ENCODE data around the gene KAT7. TPM values are rescaled to one million over a fixed set of nuclear protein-coding genes. Genes with fewer than 3 reads are reported as not detected.

KAT7 gene
- total and polyA plus RNA-seq, 2 of the 8 experiments (the other 6 are each of a cell fraction or from before 2014, with no cell fraction given), result 90.9 to 139 TPM

- H3K36me3 ChIP-seq (ENCODE audit: control insufficient read depth in 2 of 4, insufficient read depth in 4 of 4, low read length in 3 of 4), result peaks cover 19 to 65% (median 48%) of the 10 kb centered on the region in 4 experiments
- CTCF ChIA-PET (ENCODE audit: partially characterized antibody), result interaction anchor here (0.7 to 1.9 kb wide), 6 partner anchors 16 to 224 kb away, joined by 3 to 5 read pairs (median 4); no protein-coding TSS in a partner anchor
- TF ChIP-seq MAX (IDR thresholded peaks at IDR 0.05) (no peak), RFX5 (IDR thresholded peaks at IDR 0.05; ENCODE audit: borderline replicate concordance, low read depth, low read length) (no peak), BACH1 (IDR thresholded peaks at IDR 0.05; ENCODE audit: low read length) (no peak), POLR2AphosphoS5 (IDR thresholded peaks at IDR 0.05; ENCODE audit: low read depth, low read length) (no peak), KDM4A (IDR thresholded peaks at IDR 0.05; ENCODE audit: low read depth, low read length, severe bottlenecking) (no peak), SIRT6 (IDR thresholded peaks at IDR 0.05; ENCODE audit: low read length) (no peak), USF2 (IDR thresholded peaks at IDR 0.05; ENCODE audit: low read length) (no peak), MAFK (IDR thresholded peaks at IDR 0.05; ENCODE audit: low read depth, low read length) (no peak)
- TF ChIP-seq, protein P1, sequence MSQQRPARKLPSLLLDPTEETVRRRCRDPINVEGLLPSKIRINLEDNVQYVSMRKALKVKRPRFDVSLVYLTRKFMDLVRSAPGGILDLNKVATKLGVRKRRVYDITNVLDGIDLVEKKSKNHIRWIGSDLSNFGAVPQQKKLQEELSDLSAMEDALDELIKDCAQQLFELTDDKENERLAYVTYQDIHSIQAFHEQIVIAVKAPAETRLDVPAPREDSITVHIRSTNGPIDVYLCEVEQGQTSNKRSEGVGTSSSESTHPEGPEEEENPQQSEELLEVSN (IDR thresholded peaks at IDR 0.05), result no peak
These were observed 6.9 kb downstream of the KAT7 start for GRCh38 chr17:49795372-49795771.

More at GRCh38 chr17:49795372-49795771, 6.9 kb downstream of the KAT7 start:
- Histone ChIP-seq H3K56ac (replicated peaks; ENCODE audit: insufficient read length, low read depth, low read length) (no peak overlapping the region), H3K18ac (ENCODE audit: extremely low read depth, low read length) (no peak overlapping the region), H3K27me3 (replicated peaks in 1 of 4; ENCODE audit: control insufficient read depth in 3 of 4, extremely low read depth in 1 of 4, insufficient read depth in 3 of 4, low read length in 3 of 4) (no peaks in the 10 kb centered on the region), H4K91ac (replicated peaks; ENCODE audit: insufficient read length, low read length) (no peak overlapping the region), H3K4ac (replicated peaks; ENCODE audit: insufficient read length, low read depth, low read length) (no peak overlapping the region), H3K4me2 (ENCODE audit: insufficient read depth in 1 of 2, low read depth in 2 of 2, low read length in 2 of 2) (no peak overlapping the region), H3K9me3 (ENCODE audit: insufficient read depth in 2 of 2, low read depth in 1 of 2, low read length in 1 of 2) (no peaks in the 10 kb centered on the region), H4K5ac (ENCODE audit: insufficient read length, low read depth, low read length) (no peak overlapping the region), H3K79me1 (ENCODE audit: low read depth, low read length) (peaks cover 3% of the 10 kb centered on the region; the same call in 1 of the 2 replicates), H3K79me2 (ENCODE audit: control insufficient read depth in 1 of 2, insufficient read depth in 2 of 2, low read length in 2 of 2) (peaks cover 3 to 70% of the 10 kb centered on the region in 2 experiments), H2AK5ac (ENCODE audit: low read depth, low read length) (no peak overlapping the region), H2BK12ac (ENCODE audit: low read depth, low read length) (no peak overlapping the region), H3K23me2 (ENCODE audit: low read depth, low read length) (no peaks in the 10 kb centered on the region), H3K4me3 (ENCODE audit: extremely low read depth in 1 of 4, insufficient read depth in 2 of 4, low read depth in 3 of 4, low read length in 4 of 4) (no peak overlapping the region), H2BK15ac (ENCODE audit: low read length) (no peak overlapping the region), H2AFZ (ENCODE audit: low read length) (no peak overlapping the region), H4K20me1 (replicated peaks in 1 of 2; ENCODE audit: control insufficient read depth in 1 of 2, insufficient read depth in 2 of 2, low read length in 2 of 2) (peaks cover 2 to 9% of the 10 kb centered on the region in 2 experiments), H3K14ac (ENCODE audit: insufficient read length) (no peak overlapping the region), H2BK120ac (replicated peaks; ENCODE audit: low read depth, low read length) (no peak overlapping the region), H3K23ac (ENCODE audit: insufficient read length) (no peak overlapping the region), H3K9ac (replicated peaks in 1 of 4; ENCODE audit: extremely low read depth in 1 of 4, low read depth in 3 of 4, low read length in 3 of 4) (no peak overlapping the region; a peak in 1 of 7 replicates), H3K4me1 (replicated peaks in 1 of 4; ENCODE audit: control insufficient read depth in 3 of 4, insufficient read depth in 4 of 4, low read length in 3 of 4) (no peaks in the 10 kb centered on the region), H2BK5ac (ENCODE audit: low read depth, low read length) (no peak overlapping the region), H2BK20ac (ENCODE audit: low read length) (no peak overlapping the region), H3K27ac (ENCODE audit: low read depth, low read length) (no peak overlapping the region), H4K8ac (ENCODE audit: extremely low read depth, insufficient read depth, low read length) (no peak overlapping the region)
- no peak for FAIRE-seq
- POLR2A ChIA-PET (ENCODE audit: partially characterized antibody), result interaction anchor here (0.6 to 1.6 kb wide), 4 partner anchors 17 to 86 kb away, joined by 3 read pairs; partner anchors contain the start of gene FAM117A
- no peak for DNase-seq (ENCODE audit: low read depth in 1 of 2, low spot score in 2 of 2)
- WGBS, 2 experiments (ENCODE audit: extremely low coverage in 1 of 2, insufficient coverage in 1 of 2, insufficient read length in 1 of 2, insufficient replicate concordance in 2 of 2, low coverage in 1 of 2, low lambda C conversion rate in 2 of 2, missing lambda C conversion rate in 1 of 2), result 78% methylated on average over 5 of the region's 5 CpGs; no CpG with 5 or more reads in 1 of the 2 experiments

Measured in H1 (cell line).